ENCODE results near the gene PCLO. TPM values are rescaled to one million over a fixed set of nuclear protein-coding genes. Genes with fewer than 3 reads are reported as not detected.

Gene PCLO
- total and polyA plus RNA-seq, 2 of the 4 experiments (the other 2 are of a cell fraction): under 0.01 to 0.05 TPM

DNA sequence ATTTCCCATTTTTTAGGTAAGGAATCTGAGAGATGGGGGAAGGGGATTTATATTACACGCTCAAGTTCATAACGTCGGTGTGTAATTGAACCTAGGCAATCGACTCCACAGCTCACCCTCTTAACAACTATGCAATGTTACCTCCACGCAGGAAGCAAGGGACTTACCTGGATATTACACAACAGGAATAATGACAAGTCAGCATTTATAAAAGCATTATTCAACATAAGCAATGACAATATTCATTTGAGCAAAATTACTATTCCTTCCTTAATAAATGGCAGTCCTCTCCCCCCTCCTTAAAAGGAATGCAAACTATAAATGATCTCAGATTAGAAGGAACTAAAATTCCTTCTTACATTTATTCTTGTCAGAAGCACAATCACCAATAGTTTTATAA lies 104.0 kb downstream of the PCLO start:
- dilution Hi-C loops (cut with HindIII; ENCODE audit: low sequenced_read_pairs, unreplicated experiment): no loop called here
- BruUV-seq (replicated peaks): no TSS peak
- H3K79me1 ChIP-seq (ENCODE audit: low read depth in 1 of 2, low read length in 2 of 2): no peaks in the 10 kb centered on the region

More for the DNA sequence above, 104.0 kb downstream of the PCLO start:
- Histone ChIP-seq H3K9me1 (ENCODE audit: insufficient read depth, low read length) (no peaks in the 10 kb centered on the region), H3K36me3 (ENCODE audit: control insufficient read depth, insufficient read depth, low read length) (no peaks in the 10 kb centered on the region), H2AK5ac (ENCODE audit: low read depth, low read length) (no peak overlapping the region), H3K4me3 (ENCODE audit: insufficient read depth, low read depth, low read length) (no peak overlapping the region), H3K56ac (ENCODE audit: extremely low read depth, insufficient read depth, low read length) (no peak overlapping the region), H3K27me3 (ENCODE audit: control insufficient read depth, insufficient read depth, low read length) (no peaks in the 10 kb centered on the region), H3K9ac (ENCODE audit: low read depth, low read length) (no peak overlapping the region), H3K27ac (ENCODE audit: insufficient read depth, low read length) (no peak overlapping the region), H3K4ac (ENCODE audit: low read depth, low read length) (no peak overlapping the region), H4K91ac (ENCODE audit: insufficient read depth, low read depth, low read length) (no peak overlapping the region), H3K18ac (ENCODE audit: low read depth, low read length) (no peak overlapping the region), H3K14ac (replicated peaks; ENCODE audit: low read depth, low read length) (no peak overlapping the region), H4K8ac (ENCODE audit: low read depth in 2 of 2, low read length in 2 of 2) (no peak overlapping the region), H3K4me2 (ENCODE audit: low read depth, low read length) (no peak overlapping the region), H3K9me3 (ENCODE audit: control insufficient read depth, insufficient read depth, low read length) (no peaks in the 10 kb centered on the region), H4K20me1 (ENCODE audit: insufficient read depth, low read length) (no peaks in the 10 kb centered on the region), H3K4me1 (ENCODE audit: control insufficient read depth, insufficient read depth, low read length) (no peaks in the 10 kb centered on the region), H2AFZ (replicated peaks; ENCODE audit: low read length, poor library complexity) (no peak overlapping the region), H2BK5ac (ENCODE audit: low read depth, low read length, poor library complexity, severe bottlenecking) (no peak overlapping the region), H3K23ac (ENCODE audit: low read depth, low read length) (no peak overlapping the region), H2BK15ac (ENCODE audit: low read depth, low read length) (no peak overlapping the region), H2BK120ac (ENCODE audit: low read depth, low read length) (no peak overlapping the region), H4K5ac (ENCODE audit: low read depth, low read length) (no peak overlapping the region), H2BK20ac (ENCODE audit: low read depth, low read length) (no peak overlapping the region), H2AK9ac (replicated peaks; ENCODE audit: low read depth, low read length, poor library complexity) (no peak overlapping the region)
- ATAC-seq (ENCODE audit: low read depth): no peak
- in situ Hi-C loops (cut with MboI; ENCODE audit: low sequenced_read_pairs): no loop called here
- WGBS, 2 experiments (ENCODE audit: extremely low coverage in 2 of 2, insufficient read length in 1 of 2): no CpG with 5 or more reads among the region's 5 CpGs
- intact Hi-C loops (cut with micrococcal nuclease): no loop called here
- ChIA-PET POLR2A (ENCODE audit: unreplicated experiment) (no interaction called here), CTCF (no interaction called here)
- no peak for DNase-seq
- TF ChIP-seq MAFK (IDR thresholded peaks at IDR 0.05; ENCODE audit: low read depth, low read length) (peak; percentile 91), POLR2A (IDR thresholded peaks at IDR 0.05; ENCODE audit: low read depth, low read length) (no peak)
